Liver (tissue), 3 donors: ENCODE measurements around the gene GPR137C.

Experiments used
- EGR1 ChIP-seq, 2 donors: IDR thresholded peaks; 2 replicates each; pipeline ENCODE4 v1.6.1; 2016 to 2018; ENCODE audit warnings: antibody characterized with exemption in 2 of 2, low read depth in 2 of 2
- FOXA1 ChIP-seq: IDR thresholded peaks from 2 replicates; pipeline ENCODE4 v1.6.1; 2016; ENCODE audit warnings: antibody characterized with exemption
- GABPA ChIP-seq, 2 donors: IDR thresholded peaks in 1 of 2; conservative IDR thresholded peaks in 1 of 2; 2 replicates each; pipeline ENCODE4 v1.6.1; 2016; ENCODE audit warnings: antibody characterized with exemption in 2 of 2, mild to moderate bottlenecking in 1 of 2, moderate library complexity in 1 of 2
- JUND ChIP-seq, 2 donors: IDR thresholded peaks; 2 replicates each; pipeline ENCODE4 v1.6.1; 2016; ENCODE audit warnings: antibody characterized with exemption in 2 of 2
- RAD21 ChIP-seq, 2 donors: IDR thresholded peaks; 2 replicates each; pipeline ENCODE4 v1.6.1; 2016; ENCODE audit warnings: antibody characterized with exemption in 2 of 2, mild to moderate bottlenecking in 2 of 2
- RXRA ChIP-seq, 2 donors: IDR thresholded peaks; 2 replicates each; pipeline ENCODE4 v1.6.1; 2017 to 2018; ENCODE audit warnings: antibody characterized with exemption in 2 of 2, mild to moderate bottlenecking in 1 of 2
- SP1 ChIP-seq: IDR thresholded peaks from 2 replicates; pipeline ENCODE4 v1.6.1; 2018; ENCODE audit warnings: antibody characterized with exemption, mild to moderate bottlenecking
- YY1 ChIP-seq: IDR thresholded peaks from 2 replicates; pipeline ENCODE4 v1.6.1; 2016; ENCODE audit warnings: antibody characterized with exemption, mild to moderate bottlenecking
- TF ChIP-seq, protein P1 (sequence below): IDR thresholded peaks from 2 replicates; pipeline ENCODE4 v1.6.1; 2016; ENCODE audit warnings: antibody characterized with exemption, mild to moderate bottlenecking
- TF ChIP-seq, protein P2 (sequence below): IDR thresholded peaks from 2 replicates; pipeline ENCODE4 v1.6.1; 2016; ENCODE audit warnings: antibody characterized with exemption
- TF ChIP-seq, protein P3 (sequence below): fragments of 150-350 bp; IDR thresholded peaks from 2 replicates; pipeline ENCODE4 v1.5.1; 2017; ENCODE audit warnings: improper control_type of control experiment, low read depth, low read length; ENCODE audit not compliant: missing input control
- TF ChIP-seq, protein P4 (sequence below): IDR thresholded peaks from 2 replicates; pipeline ENCODE4 v1.6.1; 2016; ENCODE audit warnings: antibody characterized with exemption
- donor health status: healthy.
- donor health status: healthy.

DNA sequence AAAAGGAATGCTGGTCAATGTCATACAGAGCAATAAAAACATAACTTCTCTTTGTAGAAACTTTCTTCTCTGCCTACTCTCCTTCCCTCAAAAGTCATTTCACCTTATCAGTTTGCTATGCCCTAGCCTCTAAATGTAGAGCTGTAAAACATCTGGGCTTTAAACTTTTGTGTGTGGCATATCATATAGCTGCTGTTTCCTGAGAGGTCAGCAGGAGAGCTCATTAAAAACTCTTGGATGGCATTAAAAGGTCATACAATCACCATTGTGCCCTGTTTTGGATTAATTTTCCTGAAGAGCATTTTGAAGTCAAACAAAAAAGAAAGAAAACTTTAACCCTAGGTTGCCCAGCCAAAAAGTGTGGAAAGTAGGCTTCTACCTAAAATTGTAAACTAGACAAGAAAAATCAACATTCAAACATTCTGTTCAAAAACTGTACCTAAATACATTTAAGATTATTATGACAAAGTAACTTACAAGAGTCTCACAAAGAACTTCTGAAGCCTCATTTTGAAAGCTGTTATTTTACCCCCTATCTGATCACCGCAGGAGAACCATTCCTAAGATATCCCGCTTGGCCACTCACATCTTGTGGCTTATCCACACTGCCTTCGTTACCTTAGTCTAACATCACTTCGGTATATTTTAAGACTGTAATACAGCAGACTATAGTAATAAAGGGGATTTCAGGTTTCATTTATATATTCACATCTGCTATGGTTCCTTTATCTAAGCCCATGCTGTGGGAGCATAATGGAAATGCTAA is 38.4 kb upstream of the GPR137C start:
- TF ChIP-seq, protein P1, sequence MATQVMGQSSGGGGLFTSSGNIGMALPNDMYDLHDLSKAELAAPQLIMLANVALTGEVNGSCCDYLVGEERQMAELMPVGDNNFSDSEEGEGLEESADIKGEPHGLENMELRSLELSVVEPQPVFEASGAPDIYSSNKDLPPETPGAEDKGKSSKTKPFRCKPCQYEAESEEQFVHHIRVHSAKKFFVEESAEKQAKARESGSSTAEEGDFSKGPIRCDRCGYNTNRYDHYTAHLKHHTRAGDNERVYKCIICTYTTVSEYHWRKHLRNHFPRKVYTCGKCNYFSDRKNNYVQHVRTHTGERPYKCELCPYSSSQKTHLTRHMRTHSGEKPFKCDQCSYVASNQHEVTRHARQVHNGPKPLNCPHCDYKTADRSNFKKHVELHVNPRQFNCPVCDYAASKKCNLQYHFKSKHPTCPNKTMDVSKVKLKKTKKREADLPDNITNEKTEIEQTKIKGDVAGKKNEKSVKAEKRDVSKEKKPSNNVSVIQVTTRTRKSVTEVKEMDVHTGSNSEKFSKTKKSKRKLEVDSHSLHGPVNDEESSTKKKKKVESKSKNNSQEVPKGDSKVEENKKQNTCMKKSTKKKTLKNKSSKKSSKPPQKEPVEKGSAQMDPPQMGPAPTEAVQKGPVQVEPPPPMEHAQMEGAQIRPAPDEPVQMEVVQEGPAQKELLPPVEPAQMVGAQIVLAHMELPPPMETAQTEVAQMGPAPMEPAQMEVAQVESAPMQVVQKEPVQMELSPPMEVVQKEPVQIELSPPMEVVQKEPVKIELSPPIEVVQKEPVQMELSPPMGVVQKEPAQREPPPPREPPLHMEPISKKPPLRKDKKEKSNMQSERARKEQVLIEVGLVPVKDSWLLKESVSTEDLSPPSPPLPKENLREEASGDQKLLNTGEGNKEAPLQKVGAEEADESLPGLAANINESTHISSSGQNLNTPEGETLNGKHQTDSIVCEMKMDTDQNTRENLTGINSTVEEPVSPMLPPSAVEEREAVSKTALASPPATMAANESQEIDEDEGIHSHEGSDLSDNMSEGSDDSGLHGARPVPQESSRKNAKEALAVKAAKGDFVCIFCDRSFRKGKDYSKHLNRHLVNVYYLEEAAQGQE = no peak
- TF ChIP-seq, protein P2, sequence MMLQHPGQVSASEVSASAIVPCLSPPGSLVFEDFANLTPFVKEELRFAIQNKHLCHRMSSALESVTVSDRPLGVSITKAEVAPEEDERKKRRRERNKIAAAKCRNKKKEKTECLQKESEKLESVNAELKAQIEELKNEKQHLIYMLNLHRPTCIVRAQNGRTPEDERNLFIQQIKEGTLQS = no peak
- TF ChIP-seq, protein P3, sequence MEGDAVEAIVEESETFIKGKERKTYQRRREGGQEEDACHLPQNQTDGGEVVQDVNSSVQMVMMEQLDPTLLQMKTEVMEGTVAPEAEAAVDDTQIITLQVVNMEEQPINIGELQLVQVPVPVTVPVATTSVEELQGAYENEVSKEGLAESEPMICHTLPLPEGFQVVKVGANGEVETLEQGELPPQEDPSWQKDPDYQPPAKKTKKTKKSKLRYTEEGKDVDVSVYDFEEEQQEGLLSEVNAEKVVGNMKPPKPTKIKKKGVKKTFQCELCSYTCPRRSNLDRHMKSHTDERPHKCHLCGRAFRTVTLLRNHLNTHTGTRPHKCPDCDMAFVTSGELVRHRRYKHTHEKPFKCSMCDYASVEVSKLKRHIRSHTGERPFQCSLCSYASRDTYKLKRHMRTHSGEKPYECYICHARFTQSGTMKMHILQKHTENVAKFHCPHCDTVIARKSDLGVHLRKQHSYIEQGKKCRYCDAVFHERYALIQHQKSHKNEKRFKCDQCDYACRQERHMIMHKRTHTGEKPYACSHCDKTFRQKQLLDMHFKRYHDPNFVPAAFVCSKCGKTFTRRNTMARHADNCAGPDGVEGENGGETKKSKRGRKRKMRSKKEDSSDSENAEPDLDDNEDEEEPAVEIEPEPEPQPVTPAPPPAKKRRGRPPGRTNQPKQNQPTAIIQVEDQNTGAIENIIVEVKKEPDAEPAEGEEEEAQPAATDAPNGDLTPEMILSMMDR = no peak
- TF ChIP-seq YY1 (no peak), GABPA (IDR thresholded peaks at IDR 0.05 in 1 of 2, conservative IDR thresholded peaks at IDR 0.05 in 1 of 2) (no peak), EGR1 (IDR thresholded peaks at IDR 0.05; ENCODE audit: low read depth in 2 of 2) (no peak), RAD21 (IDR thresholded peaks at IDR 0.05) (no peak), SP1 (no peak), RXRA (IDR thresholded peaks at IDR 0.05) (no peak), FOXA1 (no peak), JUND (IDR thresholded peaks at IDR 0.05) (no peak)
- TF ChIP-seq, protein P4, sequence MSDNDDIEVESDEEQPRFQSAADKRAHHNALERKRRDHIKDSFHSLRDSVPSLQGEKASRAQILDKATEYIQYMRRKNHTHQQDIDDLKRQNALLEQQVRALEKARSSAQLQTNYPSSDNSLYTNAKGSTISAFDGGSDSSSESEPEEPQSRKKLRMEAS = no peak
